Activated naive CD4-positive, alpha-beta T cell treated with anti-CD3 and anti-CD28 coated beads for 36 hours (primary cell): Measurements from ENCODE around the gene CORIN. TPM values are rescaled to one million over a fixed set of nuclear protein-coding genes. Genes with fewer than 3 reads are reported as not detected.
"Not testable (repeated sequence)": the region's sequence is repeated elsewhere in the genome, so short reads cannot be mapped to it uniquely, and the experiment has no call there.

Experiments
- CTCF ChIA-PET: fragments of 350-600 bp; sonication (Branson Sonifier 250); formaldehyde crosslinking; loops from one replicate; lab custom pipeline; 2021; ENCODE audit warnings: antibody characterized with exemption; lab: Charles Lee
- DNase-seq: peaks from one replicate; pipeline ENCODE4 v3.0.0-alpha.2; 2020
- H3K27ac Mint-ChIP-seq: one replicate; pipeline ENCODE4 v1.8.0; 2021; ENCODE audit warnings: mild to moderate bottlenecking, mixed read lengths
- H3K27me3 Mint-ChIP-seq: one replicate; pipeline ENCODE4 v1.8.0; 2021; ENCODE audit warnings: low read depth, mixed read lengths
- H3K36me3 Mint-ChIP-seq: one replicate; pipeline ENCODE4 v1.8.0; 2021; ENCODE audit warnings: low read depth, mixed read lengths
- H3K4me1 Mint-ChIP-seq: one replicate; pipeline ENCODE4 v1.8.0; 2021; ENCODE audit warnings: low read depth, mixed read lengths
- H3K4me3 Mint-ChIP-seq: one replicate; pipeline ENCODE4 v1.8.0; 2021; ENCODE audit warnings: mild to moderate bottlenecking, moderate library complexity, mixed read lengths
- H3K9me3 Mint-ChIP-seq: one replicate; pipeline ENCODE4 v1.8.0; 2021; ENCODE audit warnings: mixed read lengths
- intact Hi-C: fragments of 100-400 bp; cut with micrococcal nuclease; formaldehyde crosslinking; loops from one replicate; pipeline ENCODE4 v1.15.1; 2023
- total RNA-seq, 2 experiments: library from RNA; stranded (reverse); gene quantifications; one replicate each; pipeline ENCODE4 v1.2.3, GENCODE V29; 2021

The CORIN gene
- total RNA-seq, 2 experiments from 2014 or later, result 0.07 TPM; not detected in 1

DNA sequence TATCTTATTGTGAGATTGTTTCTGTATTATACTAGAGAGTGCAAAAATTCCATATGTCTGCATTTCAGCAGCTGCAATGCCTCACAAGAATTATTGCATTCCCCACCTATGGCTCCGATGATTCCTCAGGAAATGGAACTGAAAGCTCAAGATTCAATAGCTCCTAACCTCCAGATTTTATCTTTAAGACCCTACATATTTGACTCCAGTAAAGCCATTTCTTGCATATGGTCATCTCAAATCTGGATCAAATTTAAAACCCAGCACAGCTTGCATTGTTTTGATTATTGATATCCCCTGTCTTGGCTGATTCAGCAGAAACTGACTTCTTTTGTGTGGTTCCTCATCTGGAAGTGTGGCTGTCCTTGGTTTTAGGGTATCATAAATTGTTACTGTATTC lies 142.6 kb downstream of the CORIN start:
- CTCF ChIA-PET, result interaction anchor here (0.5 kb wide), 1 partner anchor 138 kb away, joined by 3 read pairs; no protein-coding TSS in a partner anchor
- DNase-seq, result no peak
- Mint-ChIP-seq H3K27ac (no peak overlapping the region), H3K27me3 (peaks cover 6% of the 10 kb centered on the region), H3K4me1 (no peaks in the 10 kb centered on the region), H3K9me3 (no peaks in the 10 kb centered on the region), H3K4me3 (no peak overlapping the region), H3K36me3 (no peaks in the 10 kb centered on the region)
- intact Hi-C loops, result no loop called here

DNA sequence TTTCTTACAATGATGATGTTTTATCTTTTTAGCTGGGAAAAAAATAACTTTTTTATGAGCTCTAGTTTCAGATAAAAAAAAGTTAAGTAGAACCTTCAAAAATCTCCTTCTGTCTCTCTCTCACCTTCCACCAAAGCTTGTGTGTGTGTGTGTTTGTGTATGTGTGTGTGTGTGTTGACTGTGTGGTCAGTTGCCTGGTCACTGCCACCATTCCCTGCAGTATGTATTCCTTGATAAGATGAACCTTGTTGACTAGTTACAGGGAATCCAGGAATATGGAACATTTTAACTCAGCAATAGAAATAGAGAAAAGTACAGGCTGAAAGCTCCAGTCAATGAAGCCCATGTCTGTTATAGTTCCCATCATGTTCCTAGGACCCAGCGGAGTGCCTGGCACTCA lies 143.5 kb downstream of the CORIN start:
- CTCF ChIA-PET, result interaction anchor here (1.3 kb wide), 1 partner anchor 24 kb away, joined by 7 read pairs; no protein-coding TSS in a partner anchor
- intact Hi-C loops, result no loop called here
- H3K4me3 Mint-ChIP-seq, result no peak overlapping the region
- DNase-seq, result no peak
- no peaks in the 10 kb centered on the region for H3K9me3 Mint-ChIP-seq
- H3K4me1 Mint-ChIP-seq, result no peaks in the 10 kb centered on the region
- peaks cover 6% of the 10 kb centered on the region for H3K27me3 Mint-ChIP-seq
- H3K27ac Mint-ChIP-seq, result no peak overlapping the region
- H3K36me3 Mint-ChIP-seq, result no peaks in the 10 kb centered on the region

DNA sequence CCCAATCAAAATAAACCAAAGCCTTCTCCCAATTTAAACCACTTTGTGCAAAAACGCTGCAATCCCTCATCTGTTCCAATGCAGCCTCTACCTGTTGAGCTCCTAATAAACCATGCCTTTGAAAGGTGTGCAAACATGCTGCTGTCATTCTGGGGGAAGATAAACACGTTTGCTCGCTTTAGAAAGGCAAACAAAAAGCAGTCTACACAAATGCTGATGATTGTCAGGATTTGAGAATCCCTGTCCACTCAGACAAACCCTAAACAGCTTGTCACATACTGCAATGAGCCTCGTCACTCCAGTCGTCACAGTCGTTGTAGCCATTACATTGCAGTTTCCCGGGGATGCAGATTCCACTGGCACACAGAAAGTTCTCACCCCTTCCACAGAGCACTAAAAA lies 145.2 kb downstream of the CORIN start:
- no peak overlapping the region for H3K4me3 Mint-ChIP-seq
- CTCF ChIA-PET, result no interaction called here
- H3K27me3 Mint-ChIP-seq, result peaks cover 6% of the 10 kb centered on the region
- no peaks in the 10 kb centered on the region for H3K36me3 Mint-ChIP-seq
- no peak overlapping the region for H3K27ac Mint-ChIP-seq
- no peak for DNase-seq
- H3K9me3 Mint-ChIP-seq, result no peaks in the 10 kb centered on the region
- no peaks in the 10 kb centered on the region for H3K4me1 Mint-ChIP-seq
- intact Hi-C loops, result no loop called here

DNA sequence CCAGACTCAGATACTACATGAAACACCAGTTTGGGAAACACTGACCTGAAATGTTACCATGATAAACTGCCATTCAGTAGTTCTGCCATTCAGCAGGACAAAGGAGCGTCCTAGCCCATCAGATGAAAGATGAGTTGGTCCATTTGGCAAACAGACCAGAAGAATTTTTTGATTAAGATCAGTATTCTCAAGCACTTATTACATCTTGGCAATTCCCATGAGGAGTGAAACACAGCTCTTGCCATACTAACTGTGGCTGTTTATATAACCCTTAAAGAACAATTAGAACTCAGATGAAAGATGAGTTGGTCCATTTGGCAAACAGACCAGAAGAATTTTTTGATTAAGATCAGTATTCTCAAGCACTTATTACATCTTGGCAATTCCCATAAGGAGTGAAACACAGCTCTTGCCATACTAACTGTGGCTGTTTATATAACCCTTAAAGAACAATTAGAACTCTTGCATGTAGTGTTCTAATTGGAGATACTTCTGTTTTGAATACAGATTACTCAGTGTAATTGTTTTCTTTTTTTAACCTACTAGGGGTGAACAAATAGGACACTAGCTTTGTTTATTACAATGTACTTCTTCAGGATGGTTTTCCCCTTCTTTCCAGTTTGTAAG lies 146.0 kb downstream of the CORIN start:
- H3K27ac Mint-ChIP-seq, H3K4me1 Mint-ChIP-seq, H3K4me3 Mint-ChIP-seq, H3K27me3 Mint-ChIP-seq, H3K9me3 Mint-ChIP-seq, intact Hi-C loops, H3K36me3 Mint-ChIP-seq, DNase-seq: not testable (repeated sequence)
- CTCF ChIA-PET, result interaction anchor here (0.6 to 5.9 kb wide), 2 partner anchors 144 to 162 kb away, joined by 3 to 32 read pairs; no protein-coding TSS in a partner anchor

DNA sequence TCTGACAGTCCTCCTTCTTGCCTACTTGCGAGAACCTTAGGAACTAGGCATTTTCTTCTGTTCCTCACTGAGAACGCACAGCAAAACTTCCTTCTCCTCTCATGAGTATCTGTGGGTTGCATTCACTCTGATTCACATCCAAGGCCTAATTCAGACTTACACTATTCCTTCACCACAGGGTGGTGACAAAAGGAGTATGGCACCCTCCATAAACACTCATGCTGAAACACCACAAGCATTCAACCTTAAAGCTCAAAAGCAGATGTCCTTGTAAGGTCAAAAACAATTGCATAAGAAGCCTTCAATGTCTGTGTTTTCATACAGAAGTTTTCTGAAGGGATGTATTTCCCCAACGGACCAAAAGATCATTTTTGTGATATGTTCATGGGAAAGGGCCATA lies 147.3 kb downstream of the CORIN start:
- Mint-ChIP-seq H3K4me3 (no peak overlapping the region), H3K27me3 (peaks cover 6% of the 10 kb centered on the region), H3K4me1 (no peaks in the 10 kb centered on the region), H3K27ac (no peak overlapping the region), H3K36me3 (no peaks in the 10 kb centered on the region), H3K9me3 (no peaks in the 10 kb centered on the region)
- DNase-seq, result no peak
- intact Hi-C loops, result no loop called here
- CTCF ChIA-PET, result interaction anchor here (5.9 kb wide), 1 partner anchor 146 kb away, joined by 32 read pairs; no protein-coding TSS in a partner anchor

DNA sequence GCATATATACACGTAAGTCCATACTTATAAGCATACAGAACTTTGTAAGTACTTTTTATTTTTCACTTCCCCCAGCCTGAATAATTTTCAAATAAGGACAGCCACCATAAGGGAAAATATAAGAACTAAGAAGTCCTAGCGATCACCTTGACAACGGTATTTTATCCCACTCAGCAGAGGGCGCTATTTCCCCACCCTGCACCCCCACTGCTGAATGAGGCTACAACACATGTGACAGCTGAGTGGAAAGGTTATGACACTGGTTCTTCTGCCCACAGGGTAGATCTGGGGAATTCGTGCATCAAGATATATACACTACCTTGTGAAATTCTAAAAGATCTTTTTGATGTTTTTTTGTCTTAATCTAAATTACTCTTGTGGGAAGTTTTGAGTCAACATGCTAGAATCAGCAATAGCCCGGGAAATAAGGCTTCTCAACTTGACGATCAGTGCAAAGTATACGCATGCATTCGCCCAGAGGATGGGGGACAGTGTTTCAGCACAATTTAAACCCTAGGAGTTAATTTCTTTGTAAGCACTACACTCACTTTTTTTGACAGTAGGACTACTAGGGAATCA lies 151.5 kb downstream of the CORIN start:
- peak; percentile 85 for DNase-seq
- H3K9me3 Mint-ChIP-seq, result no peaks in the 10 kb centered on the region
- H3K4me3 Mint-ChIP-seq, result no peak overlapping the region
- H3K4me1 Mint-ChIP-seq, result no peaks in the 10 kb centered on the region
- H3K27me3 Mint-ChIP-seq, result peaks cover 4% of the 10 kb centered on the region
- H3K36me3 Mint-ChIP-seq, result no peaks in the 10 kb centered on the region
- intact Hi-C loops, result loop anchor here (1.0 to 5.0 kb wide), 4 partner anchors 153 to 455 kb away; no protein-coding TSS in a partner anchor
- no peak overlapping the region for H3K27ac Mint-ChIP-seq
- CTCF ChIA-PET, result interaction anchor here (0.6 to 5.9 kb wide), 11 partner anchors 12 to 400 kb away, joined by 3 to 32 read pairs (median 4); no protein-coding TSS in a partner anchor

DNA sequence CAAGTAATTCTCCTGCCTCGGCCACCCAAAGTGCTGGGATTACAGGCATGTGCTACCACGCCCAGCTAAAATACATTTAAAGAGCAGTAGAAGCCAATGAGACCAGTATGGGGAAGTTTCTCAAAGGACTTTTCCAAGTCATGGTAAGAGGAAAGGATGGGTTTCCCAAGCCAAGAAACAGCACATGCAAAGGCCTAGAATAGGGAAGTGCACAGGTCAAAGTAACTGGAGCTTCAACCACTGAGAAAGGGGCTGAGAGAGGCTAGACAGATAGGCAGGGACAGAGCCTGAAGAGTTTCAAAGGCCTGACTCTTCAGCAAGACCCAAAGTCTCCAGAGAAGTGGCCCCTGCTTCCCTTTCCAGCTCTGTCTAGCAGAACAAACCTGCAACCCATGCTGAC lies 162.1 kb downstream of the CORIN start:
- DNase-seq, result no peak
- Mint-ChIP-seq H3K4me1 (no peaks in the 10 kb centered on the region), H3K27ac (no peak overlapping the region), H3K4me3 (no peak overlapping the region), H3K27me3 (peaks cover 5% of the 10 kb centered on the region), H3K9me3 (no peaks in the 10 kb centered on the region), H3K36me3 (no peaks in the 10 kb centered on the region)
- intact Hi-C loops, result no loop called here
- CTCF ChIA-PET, result interaction anchor here (1.0 kb wide), 1 partner anchor 12 kb away, joined by 4 read pairs; no protein-coding TSS in a partner anchor

DNA sequence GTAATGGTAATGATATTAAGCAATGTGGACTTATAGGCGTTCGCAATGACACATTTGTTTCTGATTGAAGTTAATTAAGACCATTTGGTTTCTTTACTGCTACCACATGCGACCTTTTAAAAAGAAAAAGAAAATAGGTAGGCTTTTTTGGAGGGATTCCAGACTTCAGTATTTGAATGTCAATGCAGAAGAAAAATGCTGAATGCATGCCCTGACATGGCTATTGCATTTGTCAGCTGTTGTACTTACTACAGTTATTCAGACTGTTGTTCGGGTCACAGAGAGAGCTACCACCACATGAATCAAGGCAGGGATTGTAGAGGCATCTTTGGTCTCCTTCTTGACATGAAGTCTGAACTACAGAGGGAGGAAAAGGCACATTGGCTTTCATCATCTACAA lies 163.7 kb downstream of the CORIN start:
- H3K4me3 Mint-ChIP-seq, result no peak overlapping the region
- intact Hi-C loops, result no loop called here
- no peak overlapping the region for H3K27ac Mint-ChIP-seq
- H3K9me3 Mint-ChIP-seq, result no peaks in the 10 kb centered on the region
- CTCF ChIA-PET, result interaction anchor here (0.6 to 1.6 kb wide), 2 partner anchors 14 to 718 kb away, joined by 3 to 4 read pairs; no protein-coding TSS in a partner anchor
- DNase-seq, result no peak
- no peaks in the 10 kb centered on the region for H3K36me3 Mint-ChIP-seq
- H3K4me1 Mint-ChIP-seq, result no peaks in the 10 kb centered on the region
- H3K27me3 Mint-ChIP-seq, result peaks cover 4% of the 10 kb centered on the region

DNA sequence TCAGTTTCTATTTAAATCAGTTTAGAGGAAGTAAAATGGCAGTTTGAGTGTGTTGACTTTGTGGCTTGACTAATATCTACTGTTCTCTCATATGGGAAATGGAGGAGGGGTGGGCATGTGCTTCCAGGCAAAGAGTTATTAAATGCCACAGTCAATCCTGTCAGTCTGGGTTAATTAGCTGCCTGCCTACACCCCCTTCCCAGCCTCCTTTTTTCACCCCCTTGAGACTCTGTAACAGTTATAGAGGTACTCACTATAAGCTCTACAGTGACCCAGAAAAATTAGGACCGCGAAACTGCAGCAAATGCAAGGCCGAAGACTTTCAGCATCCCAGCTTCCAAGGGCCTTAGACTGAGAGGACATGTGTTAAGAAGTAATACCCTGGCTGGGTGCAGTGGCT lies 165.2 kb downstream of the CORIN start:
- no peaks in the 10 kb centered on the region for H3K36me3 Mint-ChIP-seq
- no peaks in the 10 kb centered on the region for H3K9me3 Mint-ChIP-seq
- H3K27me3 Mint-ChIP-seq, result peaks cover 4% of the 10 kb centered on the region
- H3K4me3 Mint-ChIP-seq, result no peak overlapping the region
- H3K4me1 Mint-ChIP-seq, result no peaks in the 10 kb centered on the region
- no peak overlapping the region for H3K27ac Mint-ChIP-seq
- intact Hi-C loops, result no loop called here
- no peak for DNase-seq
- CTCF ChIA-PET, result interaction anchor here (1.6 kb wide), 1 partner anchor 15 kb away, joined by 4 read pairs; no protein-coding TSS in a partner anchor

DNA sequence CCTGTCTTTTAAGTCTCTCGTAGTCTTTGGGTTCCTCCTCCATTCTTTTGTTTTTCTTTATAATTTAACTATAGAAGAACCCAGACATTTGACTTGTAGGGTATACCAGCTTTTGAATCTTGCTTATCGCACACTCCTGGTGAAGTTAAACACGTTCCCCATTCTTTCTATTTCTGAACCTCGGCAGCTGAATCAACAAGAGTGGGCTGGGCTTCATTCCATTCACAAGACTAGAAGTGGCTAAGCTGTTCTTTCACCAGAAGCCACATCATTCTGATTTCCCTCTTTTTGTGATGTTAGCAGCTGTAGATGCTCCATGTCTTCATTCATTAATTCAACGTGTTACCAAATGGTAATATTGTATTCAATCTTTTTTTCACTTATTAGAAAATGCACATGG lies 167.9 kb downstream of the CORIN start:
- intact Hi-C loops, result loop anchor here (1.0 to 5.0 kb wide), 4 partner anchors 166 to 471 kb away; no protein-coding TSS in a partner anchor
- no peak for DNase-seq
- H3K9me3 Mint-ChIP-seq, result no peaks in the 10 kb centered on the region
- no peak overlapping the region for H3K4me3 Mint-ChIP-seq
- H3K36me3 Mint-ChIP-seq, result no peaks in the 10 kb centered on the region
- no peaks in the 10 kb centered on the region for H3K4me1 Mint-ChIP-seq
- H3K27ac Mint-ChIP-seq, result no peak overlapping the region
- H3K27me3 Mint-ChIP-seq, result peaks cover 5% of the 10 kb centered on the region
- CTCF ChIA-PET, result interaction anchor here (0.6 to 3.4 kb wide), 6 partner anchors 24 to 407 kb away, joined by 3 to 19 read pairs (median 6); no protein-coding TSS in a partner anchor

DNA sequence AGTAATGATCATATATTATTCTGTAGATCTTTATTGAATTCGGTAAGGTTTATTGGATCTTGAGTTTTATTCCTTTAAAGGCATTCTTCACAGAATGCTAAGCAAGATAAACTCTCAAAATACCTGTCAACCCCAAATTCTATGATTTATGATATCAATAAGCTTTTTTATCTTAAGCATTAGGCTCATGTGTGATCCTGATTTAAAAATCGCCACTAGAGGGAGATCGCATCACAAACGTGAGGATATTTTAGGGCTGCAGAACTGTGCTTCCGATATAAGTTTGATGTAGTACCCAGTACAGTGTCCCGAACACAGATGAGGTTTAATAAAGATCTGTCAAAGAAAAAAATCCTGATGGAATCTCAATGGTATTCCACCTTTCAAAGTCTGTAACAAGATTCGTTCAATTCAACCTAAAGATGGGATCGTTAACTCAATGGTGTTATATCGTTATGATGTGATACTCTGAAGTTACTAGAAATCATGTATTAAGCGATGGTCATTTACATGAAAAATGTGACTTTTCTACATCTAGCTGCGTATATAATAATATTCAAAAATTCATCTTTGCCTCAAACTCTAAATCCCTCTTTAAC lies 169.0 kb downstream of the CORIN start:
- DNase-seq, result peak; percentile 27
- CTCF ChIA-PET, result interaction anchor here (0.6 to 3.4 kb wide), 18 partner anchors 10 to 693 kb away, joined by 3 to 19 read pairs (median 5); no protein-coding TSS in a partner anchor
- no peak overlapping the region for H3K4me3 Mint-ChIP-seq
- H3K4me1 Mint-ChIP-seq, result no peaks in the 10 kb centered on the region
- no peaks in the 10 kb centered on the region for H3K36me3 Mint-ChIP-seq
- intact Hi-C loops, result loop anchor here (1.0 to 5.0 kb wide), 4 partner anchors 167 to 472 kb away; no protein-coding TSS in a partner anchor
- H3K27ac Mint-ChIP-seq, result no peak overlapping the region
- H3K27me3 Mint-ChIP-seq, result peaks cover 5% of the 10 kb centered on the region
- no peaks in the 10 kb centered on the region for H3K9me3 Mint-ChIP-seq

DNA sequence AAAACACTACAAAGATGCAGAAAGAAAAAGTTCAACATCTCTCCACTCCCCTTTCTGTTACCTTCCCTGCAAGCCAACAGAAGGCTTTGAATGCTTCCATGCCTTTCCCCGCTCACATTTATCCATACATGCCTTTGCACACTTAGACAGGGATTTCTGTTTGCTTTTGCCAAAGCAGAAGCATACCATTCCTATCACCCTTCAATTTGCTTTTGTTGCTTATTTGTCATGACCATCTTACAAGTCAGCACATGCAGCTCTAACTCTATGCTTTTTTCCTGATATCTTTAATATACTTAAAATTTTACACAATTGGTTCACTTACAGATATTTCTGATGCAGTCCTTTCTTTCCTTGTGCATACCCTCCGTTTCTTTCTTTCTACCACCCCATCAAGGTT lies 169.6 kb downstream of the CORIN start:
- no peak overlapping the region for H3K27ac Mint-ChIP-seq
- no peaks in the 10 kb centered on the region for H3K9me3 Mint-ChIP-seq
- peaks cover 3% of the 10 kb centered on the region for H3K27me3 Mint-ChIP-seq
- H3K36me3 Mint-ChIP-seq, result no peaks in the 10 kb centered on the region
- intact Hi-C loops, result loop anchor here (5.0 kb wide), 1 partner anchor 419 kb away; no protein-coding TSS in a partner anchor
- H3K4me1 Mint-ChIP-seq, result no peaks in the 10 kb centered on the region
- CTCF ChIA-PET, result interaction anchor here (0.7 to 2.6 kb wide), 12 partner anchors 9 to 465 kb away, joined by 3 to 11 read pairs (median 3); no protein-coding TSS in a partner anchor
- no peak for DNase-seq
- no peak overlapping the region for H3K4me3 Mint-ChIP-seq
